Progenitor cell of endocrine pancreas (in vitro differentiated cells): ENCODE data around the gene RUNX1. TPM values are rescaled to one million over a fixed set of nuclear protein-coding genes. Genes with fewer than 3 reads are reported as not detected.

ENCODE experiments used
- DNase-seq: peaks from one replicate; pipeline ENCODE4 v3.0.0; 2021; ENCODE audit warnings: low spot score; ENCODE audit not compliant: unreplicated experiment
- H3K27ac Mint-ChIP-seq: 2 replicates; pipeline ENCODE4 v1.8.0; 2021; ENCODE audit warnings: mild to moderate bottlenecking, moderate library complexity, mixed read lengths
- H3K27me3 Mint-ChIP-seq: 2 replicates; pipeline ENCODE4 v1.8.0; 2021; ENCODE audit warnings: mixed read lengths
- H3K36me3 Mint-ChIP-seq: 2 replicates; pipeline ENCODE4 v1.8.0; 2022; ENCODE audit warnings: mixed read lengths; ENCODE audit not compliant: insufficient read depth
- H3K4me1 Mint-ChIP-seq: 2 replicates; pipeline ENCODE4 v1.8.0; 2021; ENCODE audit warnings: low read depth, mixed read lengths
- H3K4me3 Mint-ChIP-seq: 2 replicates; pipeline ENCODE4 v1.8.0; 2021; ENCODE audit warnings: low read depth, mild to moderate bottlenecking, moderate library complexity, mixed read lengths
- H3K9me3 Mint-ChIP-seq: 2 replicates; pipeline ENCODE4 v1.8.0; 2021; ENCODE audit warnings: low read depth, mixed read lengths
- CTCF ChIP-seq: fragments of 200-600 bp; sonication (generic); IDR thresholded peaks from one replicate; pipeline ENCODE4 v1.5.0; 2021; ENCODE audit warnings: antibody characterized with exemption, mild to moderate bottlenecking; ENCODE audit not compliant: unreplicated experiment
- total RNA-seq: library from RNA; stranded (reverse); gene quantifications from 2 replicates; pipeline ENCODE4 v1.2.1, GENCODE V29; 2021

RUNX1 gene
- total RNA-seq, 1 donor from 2014 or later = 7.1 TPM

- H3K27me3 Mint-ChIP-seq = peaks cover 31% of the 10 kb centered on the region
- H3K27ac Mint-ChIP-seq = no peak overlapping the region
- no peaks in the 10 kb centered on the region for H3K36me3 Mint-ChIP-seq
- H3K4me1 Mint-ChIP-seq = no peaks in the 10 kb centered on the region
- H3K4me3 Mint-ChIP-seq = no peak overlapping the region
- TF ChIP-seq CTCF = no peak
- H3K9me3 Mint-ChIP-seq = peaks cover 9% of the 10 kb centered on the region
- no peak for DNase-seq
These were observed 148.7 kb downstream of the RUNX1 start for GRCh38 chr21:34900376-34900775.

- no peaks in the 10 kb centered on the region for H3K36me3 Mint-ChIP-seq
- TF ChIP-seq CTCF = no peak
- H3K9me3 Mint-ChIP-seq = peaks cover 9% of the 10 kb centered on the region
- H3K27me3 Mint-ChIP-seq = peaks cover 31% of the 10 kb centered on the region
- DNase-seq = no peak
- no peak overlapping the region for H3K27ac Mint-ChIP-seq
- no peaks in the 10 kb centered on the region for H3K4me1 Mint-ChIP-seq
- no peak overlapping the region for H3K4me3 Mint-ChIP-seq
These were observed 149.3 kb downstream of the RUNX1 start for GRCh38 chr21:34899760-34900159.

GRCh38 chr21:34899302-34899701, 149.8 kb downstream of the RUNX1 start:
- DNase-seq = no peak
- no peak overlapping the region for H3K27ac Mint-ChIP-seq

GRCh38 chr21:34897828-34898227, 151.3 kb downstream of the RUNX1 start:
- peaks cover 9% of the 10 kb centered on the region for H3K9me3 Mint-ChIP-seq
- no peak for DNase-seq
- no peak overlapping the region for H3K4me3 Mint-ChIP-seq
- H3K36me3 Mint-ChIP-seq = no peaks in the 10 kb centered on the region
- H3K4me1 Mint-ChIP-seq = no peaks in the 10 kb centered on the region
- no peak for TF ChIP-seq CTCF
- H3K27ac Mint-ChIP-seq = no peak overlapping the region
- H3K27me3 Mint-ChIP-seq = peaks cover 49% of the 10 kb centered on the region

More at GRCh38 chr21:34899302-34899701, 149.8 kb downstream of the RUNX1 start:
- H3K36me3 Mint-ChIP-seq = no peaks in the 10 kb centered on the region
- H3K9me3 Mint-ChIP-seq = peaks cover 9% of the 10 kb centered on the region
- no peak overlapping the region for H3K4me3 Mint-ChIP-seq
- TF ChIP-seq CTCF = no peak
- H3K4me1 Mint-ChIP-seq = no peaks in the 10 kb centered on the region
- H3K27me3 Mint-ChIP-seq = peaks cover 34% of the 10 kb centered on the region

GRCh38 chr21:34894401-34894800, 154.7 kb downstream of the RUNX1 start:
- Mint-ChIP-seq H3K4me3 (no peak overlapping the region), H3K4me1 (peaks cover 5% of the 10 kb centered on the region), H3K36me3 (no peaks in the 10 kb centered on the region), H3K27ac (no peak overlapping the region), H3K9me3 (peaks cover 9% of the 10 kb centered on the region), H3K27me3 (peaks cover 68% of the 10 kb centered on the region)
- DNase-seq = no peak
- TF ChIP-seq CTCF = no peak
